A549 (cell line): Measurements from ENCODE around the gene OPA3.

ENCODE experiments used
- CTCF ChIP-seq: fragments of >200 bp; sonication (Bioruptor Twin); formaldehyde crosslinking; IDR thresholded peaks from 3 replicates; pipeline ENCODE4 v1.5.1; 2016
- EHF ChIP-seq: fragments of 250-450 bp; sonication (Bioruptor Pico); IDR thresholded peaks from 2 replicates; pipeline ENCODE4 v1.5.0; 2020; ENCODE audit warnings: mild to moderate bottlenecking
- EP300 ChIP-seq, 2 experiments: fragments of >200 bp; sonication (Bioruptor Twin); formaldehyde crosslinking; IDR thresholded peaks; 2 replicates in 1 of 2; 3 replicates in 1 of 2; pipeline ENCODE4 v1.6.1; 2016 to 2017
- HOXA7 ChIP-seq: fragments of 250-450 bp; sonication (Bioruptor Pico); IDR thresholded peaks from 2 replicates; pipeline ENCODE4 v1.5.0; 2020; ENCODE audit warnings: mild to moderate bottlenecking, moderate library complexity
- POLR2A ChIP-seq: IDR thresholded peaks from 2 replicates; pipeline ENCODE4 v1.6.1; 2012; ENCODE audit warnings: mild to moderate bottlenecking, low read length
- SMC3 ChIP-seq: fragments of >200 bp; sonication (Bioruptor Twin); formaldehyde crosslinking; IDR thresholded peaks from 3 replicates; pipeline ENCODE4 v1.6.1; 2018; ENCODE audit warnings: inconsistent platforms

GRCh38 chr19:45589768-45590167, 5.2 kb upstream of the OPA3 start:
- TF ChIP-seq HOXA7 (CRISPR knock-in tag) (no peak), CTCF (no peak), EHF (CRISPR knock-in tag) (no peak), POLR2A (no peak), EP300 (IDR thresholded peaks at IDR 0.05) (no peak), SMC3 (no peak)
